ENCODE data around the gene SYT8. TPM values are rescaled to one million over a fixed set of nuclear protein-coding genes. Genes with fewer than 3 reads are reported as not detected.

Gene SYT8
- total RNA-seq, 1 donor: not detected

- no peak for DNase-seq (ENCODE audit: low read depth)
- TF ChIP-seq CTCF (IDR thresholded peaks at IDR 0.05; ENCODE audit: insufficient read depth, low read depth, low read length): no peak
- H3K4me3 ChIP-seq (ENCODE audit: low read depth, low read length): no peak overlapping the region
These were observed 17.8 kb upstream of the SYT8 start for GRCh38 chr11:1817000-1817399.

GRCh38 chr11:1817511-1817910, 17.3 kb upstream of the SYT8 start:
- H3K4me3 ChIP-seq (ENCODE audit: low read depth, low read length): no peak overlapping the region
- TF ChIP-seq CTCF (IDR thresholded peaks at IDR 0.05; ENCODE audit: insufficient read depth, low read depth, low read length): no peak
- DNase-seq (ENCODE audit: low read depth): no peak

GRCh38 chr11:1819074-1819473, 15.7 kb upstream of the SYT8 start:
- DNase-seq (ENCODE audit: low read depth): peak; percentile 22

DNA sequence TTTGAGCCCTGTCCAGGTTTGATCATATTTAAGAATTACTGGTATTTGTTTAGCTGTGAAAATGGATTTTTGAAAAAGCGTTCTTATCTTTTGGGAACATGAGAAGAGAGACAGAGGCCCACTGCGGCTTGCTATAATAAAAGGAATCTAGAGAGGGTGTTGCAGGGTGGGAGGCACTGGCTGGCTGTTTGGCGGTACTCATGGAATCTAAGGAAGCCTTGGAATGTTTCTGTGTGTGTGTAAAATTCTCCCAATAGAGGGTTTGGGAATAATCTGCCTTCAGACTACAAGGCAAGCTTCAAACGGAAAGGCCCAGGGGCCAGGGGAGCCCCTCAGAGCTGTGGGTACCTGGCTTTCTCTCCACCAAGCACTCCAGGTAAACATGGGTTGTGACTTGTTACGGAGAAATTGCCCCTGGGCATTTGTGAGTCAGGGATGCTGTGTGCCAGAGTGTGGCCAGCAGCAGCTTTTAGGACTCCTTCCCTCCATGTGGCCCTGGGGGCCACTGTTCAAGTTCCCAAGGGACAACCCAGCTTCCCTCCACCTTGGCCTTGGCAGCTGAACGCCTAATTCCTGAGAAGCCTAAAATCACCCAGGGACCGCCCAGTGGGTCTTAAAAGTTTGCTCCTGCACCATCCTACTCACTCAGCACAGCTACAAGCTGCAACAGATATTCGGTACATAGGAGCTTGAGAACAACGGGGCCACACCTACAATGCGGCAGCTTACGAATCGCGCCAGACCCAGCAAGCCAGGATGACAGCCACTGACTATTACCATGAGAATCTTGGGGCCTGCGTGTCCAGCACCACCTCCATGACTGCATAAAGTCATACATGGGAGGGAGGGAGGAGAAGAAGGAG, 14.1 kb upstream of the SYT8 start:
- no peak for DNase-seq (ENCODE audit: low read depth)
- no peak overlapping the region for H3K4me3 ChIP-seq (ENCODE audit: low read depth, low read length)
- TF ChIP-seq CTCF (IDR thresholded peaks at IDR 0.05; ENCODE audit: insufficient read depth, low read depth, low read length): no peak

More at GRCh38 chr11:1819074-1819473, 15.7 kb upstream of the SYT8 start:
- no peak for TF ChIP-seq CTCF (IDR thresholded peaks at IDR 0.05; ENCODE audit: insufficient read depth, low read depth, low read length)
- no peak overlapping the region for H3K4me3 ChIP-seq (ENCODE audit: low read depth, low read length)

GRCh38 chr11:1821562-1821961, 13.2 kb upstream of the SYT8 start:
- no peak overlapping the region for H3K4me3 ChIP-seq (ENCODE audit: low read depth, low read length)
- TF ChIP-seq CTCF (IDR thresholded peaks at IDR 0.05; ENCODE audit: insufficient read depth, low read depth, low read length): no peak
- DNase-seq (ENCODE audit: low read depth): no peak

DNA sequence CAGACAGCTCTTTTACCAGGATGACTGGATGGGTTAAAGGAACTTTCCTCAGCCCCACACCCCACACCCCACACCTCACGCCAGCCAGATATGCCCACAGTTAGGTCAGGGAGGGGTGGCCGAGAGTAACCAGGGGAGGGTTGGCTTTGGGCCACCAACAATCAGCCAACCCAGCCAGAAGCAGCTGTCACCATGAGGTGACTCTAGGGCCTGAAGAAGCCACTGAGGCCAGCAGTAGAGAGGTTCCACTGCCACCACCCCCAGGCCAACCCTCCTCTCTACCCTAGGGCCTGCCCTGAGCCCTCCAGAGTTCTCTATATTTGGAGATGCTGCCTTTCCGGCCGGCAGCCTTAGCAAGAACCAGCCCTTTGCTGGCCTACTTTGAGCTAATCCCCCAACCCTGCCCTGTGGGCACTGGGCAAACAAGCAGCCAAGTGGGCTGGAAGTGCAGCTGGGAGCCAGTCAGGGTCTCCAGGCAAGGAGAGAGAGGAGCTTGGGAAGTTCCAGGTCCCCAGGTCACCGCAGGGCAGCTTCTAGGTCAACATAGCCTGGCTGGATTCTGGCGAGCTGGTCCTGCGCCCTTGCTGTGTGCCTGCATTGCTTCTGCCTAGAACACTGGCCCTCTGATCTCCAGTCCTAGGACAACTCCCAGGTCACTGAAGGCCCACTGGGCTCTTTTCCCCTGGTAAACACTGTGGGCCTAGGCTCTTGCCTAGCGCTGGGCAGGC, 12.0 kb upstream of the SYT8 start:
- no peak overlapping the region for H3K4me3 ChIP-seq (ENCODE audit: low read depth, low read length)
- DNase-seq (ENCODE audit: low read depth): no peak
- TF ChIP-seq CTCF (IDR thresholded peaks at IDR 0.05; ENCODE audit: insufficient read depth, low read depth, low read length): no peak
